GM18870 (cell line): ENCODE measurements around the gene ATP13A1.

ENCODE experiments used
- ATAC-seq: cut with Tn5 transposase; IDR thresholded peaks from one replicate; pipeline ENCODE4 v1.9.1; 2021; ENCODE audit warnings: moderate library complexity; ENCODE audit not compliant: unreplicated experiment

Gene ATP13A1

GRCh38 chr19:19645233-19645870 is 18.1 kb downstream of the ATP13A1 start:
- ATAC-seq = no peak

- ATAC-seq = no peak
Observed at GRCh38 chr19:19644054-19644388, 19.5 kb downstream of the ATP13A1 start.

GRCh38 chr19:19643158-19644053 is 20.1 kb downstream of the ATP13A1 start, which contains the start of gene GMIP:
TSS of gene GMIP (minus strand) at chr19:19643657. CDS start at chr19:19643529, 128 bp downstream.
- no peak for ATAC-seq

GRCh38 chr19:19642506-19643157 is 20.8 kb downstream of the ATP13A1 start:
- ATAC-seq = no peak

GRCh38 chr19:19637523-19638251 is 25.8 kb downstream of the ATP13A1 start:
- no peak for ATAC-seq

- ATAC-seq = no peak
Observed at GRCh38 chr19:19637186-19637522, 26.3 kb downstream of the ATP13A1 start.

GRCh38 chr19:19636573-19637185 is 26.8 kb downstream of the ATP13A1 start:
- ATAC-seq = no peak

- no peak for ATAC-seq
Observed at GRCh38 chr19:19635313-19635702, 28.2 kb downstream of the ATP13A1 start.

GRCh38 chr19:19634516-19635312 is 28.8 kb downstream of the ATP13A1 start:
- no peak for ATAC-seq

GRCh38 chr19:19633711-19634515 is 29.6 kb downstream of the ATP13A1 start:
- no peak for ATAC-seq

- no peak for ATAC-seq
Observed at GRCh38 chr19:19632661-19633060, 30.8 kb downstream of the ATP13A1 start.

- no peak for ATAC-seq
Observed at GRCh38 chr19:19631346-19631745, 32.1 kb downstream of the ATP13A1 start.

- ATAC-seq = no peak
Observed at GRCh38 chr19:19630426-19630825, 33.0 kb downstream of the ATP13A1 start.

GRCh38 chr19:19630062-19630414 is 33.4 kb downstream of the ATP13A1 start:
- ATAC-seq = no peak

- no peak for ATAC-seq
Observed at GRCh38 chr19:19628501-19629134, 34.9 kb downstream of the ATP13A1 start.

GRCh38 chr19:19627621-19628500 is 35.6 kb downstream of the ATP13A1 start, which contains the start of gene LPAR2:
TSS of gene LPAR2 (minus strand) at chr19:19628220. CDS start at chr19:19627275, 945 bp downstream.
- ATAC-seq = no peak
